ENCODE results near the gene CLCN1.

Gene CLCN1

DNA sequence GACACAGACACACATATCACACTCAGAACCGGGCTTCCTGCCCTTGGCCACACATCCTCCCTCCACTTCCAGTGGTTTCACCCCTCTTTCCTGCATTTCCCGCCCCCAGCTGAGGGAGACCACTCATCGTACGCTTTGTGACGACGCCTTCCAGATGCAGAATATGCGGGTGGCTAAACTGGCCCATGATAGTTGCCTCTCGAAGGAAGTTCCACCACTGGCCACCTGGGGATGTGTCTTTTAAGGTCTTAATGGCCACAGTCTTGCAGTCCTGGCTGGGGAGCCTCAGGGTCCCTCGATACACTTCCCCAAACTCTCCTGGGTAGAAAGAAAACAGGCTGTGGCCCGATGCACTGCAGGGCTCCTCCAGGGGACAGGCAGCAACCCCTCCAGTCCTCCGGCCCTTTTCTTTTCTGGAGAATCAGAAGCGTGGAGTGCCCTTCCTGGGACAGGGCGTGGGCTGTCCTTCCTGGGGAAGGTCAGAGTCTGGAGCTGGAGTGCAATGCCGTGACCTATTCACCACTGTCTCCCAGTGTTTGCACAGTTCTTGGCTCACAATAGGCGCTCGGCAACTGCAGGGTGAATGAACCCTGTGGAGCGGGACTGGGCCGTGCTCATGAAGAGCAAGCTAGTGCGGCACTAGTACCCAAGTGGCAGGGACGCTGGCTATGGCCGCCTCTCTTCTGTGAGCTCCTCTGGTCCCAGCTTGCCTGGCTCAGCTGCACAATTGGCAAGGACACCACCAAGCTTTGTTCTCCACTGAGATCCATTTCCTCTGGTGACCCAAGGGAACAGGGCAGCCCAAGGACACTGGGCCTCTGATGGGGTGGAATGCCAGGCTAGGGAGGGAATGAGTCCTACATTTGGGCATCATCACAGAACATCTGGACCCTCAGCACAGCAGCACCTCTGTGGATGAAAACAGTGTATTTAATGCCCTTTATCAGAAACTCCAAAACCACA, 79.6 kb downstream of the CLCN1 start:
- H3K4me3 ChIP-seq (ENCODE audit: low read depth, low read length) = no peak overlapping the region
- TF ChIP-seq, protein P1, sequence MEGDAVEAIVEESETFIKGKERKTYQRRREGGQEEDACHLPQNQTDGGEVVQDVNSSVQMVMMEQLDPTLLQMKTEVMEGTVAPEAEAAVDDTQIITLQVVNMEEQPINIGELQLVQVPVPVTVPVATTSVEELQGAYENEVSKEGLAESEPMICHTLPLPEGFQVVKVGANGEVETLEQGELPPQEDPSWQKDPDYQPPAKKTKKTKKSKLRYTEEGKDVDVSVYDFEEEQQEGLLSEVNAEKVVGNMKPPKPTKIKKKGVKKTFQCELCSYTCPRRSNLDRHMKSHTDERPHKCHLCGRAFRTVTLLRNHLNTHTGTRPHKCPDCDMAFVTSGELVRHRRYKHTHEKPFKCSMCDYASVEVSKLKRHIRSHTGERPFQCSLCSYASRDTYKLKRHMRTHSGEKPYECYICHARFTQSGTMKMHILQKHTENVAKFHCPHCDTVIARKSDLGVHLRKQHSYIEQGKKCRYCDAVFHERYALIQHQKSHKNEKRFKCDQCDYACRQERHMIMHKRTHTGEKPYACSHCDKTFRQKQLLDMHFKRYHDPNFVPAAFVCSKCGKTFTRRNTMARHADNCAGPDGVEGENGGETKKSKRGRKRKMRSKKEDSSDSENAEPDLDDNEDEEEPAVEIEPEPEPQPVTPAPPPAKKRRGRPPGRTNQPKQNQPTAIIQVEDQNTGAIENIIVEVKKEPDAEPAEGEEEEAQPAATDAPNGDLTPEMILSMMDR (IDR thresholded peaks at IDR 0.05; ENCODE audit: borderline replicate concordance, insufficient read depth, low read depth, low read length) = 0 out of 2 replicates have a peak, but pooled peaks have one; percentile 26

DNA sequence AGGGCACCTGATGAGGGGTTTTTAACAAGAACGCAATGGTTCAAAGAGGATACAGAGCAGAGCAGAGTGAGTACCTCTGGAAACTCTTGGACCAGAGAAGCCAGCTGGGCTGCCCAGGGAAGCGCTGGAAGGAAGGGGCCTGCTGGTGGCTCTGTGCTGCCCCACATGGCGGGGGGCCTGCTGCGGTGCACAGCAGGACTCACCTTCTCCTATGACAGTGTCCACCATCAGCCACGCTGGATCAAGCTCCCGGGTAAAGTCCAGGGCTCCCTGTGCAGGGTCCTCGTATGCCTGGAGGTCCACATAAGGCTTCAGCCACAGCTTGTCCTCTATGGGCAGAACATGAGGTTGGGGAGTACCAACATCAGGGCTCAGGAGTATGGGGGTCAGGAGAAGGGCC, 80.3 kb downstream of the CLCN1 start:
- H3K4me3 ChIP-seq (ENCODE audit: low read depth, low read length) = no peak overlapping the region
- TF ChIP-seq, protein P1 (IDR thresholded peaks at IDR 0.05; ENCODE audit: borderline replicate concordance, insufficient read depth, low read depth, low read length) = no peak

DNA sequence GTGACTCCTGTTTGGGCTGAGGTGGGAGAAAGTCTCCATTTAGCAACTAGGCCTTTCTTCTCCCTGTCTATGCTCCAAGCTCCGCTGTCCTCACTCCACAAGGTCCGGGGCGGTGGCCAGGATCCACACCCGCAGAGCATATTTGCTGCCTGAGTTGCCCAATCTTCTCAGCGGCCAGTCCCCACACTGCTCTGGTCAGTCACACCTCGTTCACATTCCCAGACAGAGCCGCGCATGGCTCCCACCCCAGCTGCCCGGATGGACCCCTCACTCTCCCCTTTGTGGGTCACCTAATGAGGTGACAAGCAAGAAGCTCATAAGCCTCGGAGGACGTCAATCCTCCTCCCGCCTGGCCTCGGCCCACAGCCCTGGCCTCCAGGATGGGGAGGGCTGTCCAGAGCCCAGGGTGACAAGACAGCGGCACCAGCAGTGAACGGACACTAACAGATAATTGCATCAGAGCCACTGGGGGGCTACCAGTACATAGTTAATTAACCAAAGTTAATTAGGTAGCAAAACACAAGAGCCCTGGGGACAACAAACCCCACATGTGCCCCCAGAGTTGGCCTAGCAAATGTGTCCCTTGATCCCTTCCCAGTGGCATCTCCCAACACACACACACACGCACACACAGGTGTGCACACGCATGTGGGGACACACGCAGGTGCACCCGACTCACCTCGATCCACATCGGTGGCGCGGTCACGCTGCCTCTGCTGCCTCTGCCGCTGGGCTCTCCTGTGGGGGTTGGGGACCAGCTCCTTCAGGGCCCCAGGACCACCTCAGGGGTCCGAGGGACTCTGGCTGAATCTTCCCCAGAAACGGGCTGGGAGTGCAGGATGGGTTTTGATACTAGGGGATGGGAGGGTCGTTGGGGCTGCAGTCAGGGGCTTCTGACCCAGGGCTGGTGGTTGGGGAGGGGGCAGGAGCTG, 81.0 kb downstream of the CLCN1 start:
- no peak overlapping the region for H3K4me3 ChIP-seq (ENCODE audit: low read depth, low read length)
- TF ChIP-seq, protein P1 (IDR thresholded peaks at IDR 0.05; ENCODE audit: borderline replicate concordance, insufficient read depth, low read depth, low read length) = no peak

DNA sequence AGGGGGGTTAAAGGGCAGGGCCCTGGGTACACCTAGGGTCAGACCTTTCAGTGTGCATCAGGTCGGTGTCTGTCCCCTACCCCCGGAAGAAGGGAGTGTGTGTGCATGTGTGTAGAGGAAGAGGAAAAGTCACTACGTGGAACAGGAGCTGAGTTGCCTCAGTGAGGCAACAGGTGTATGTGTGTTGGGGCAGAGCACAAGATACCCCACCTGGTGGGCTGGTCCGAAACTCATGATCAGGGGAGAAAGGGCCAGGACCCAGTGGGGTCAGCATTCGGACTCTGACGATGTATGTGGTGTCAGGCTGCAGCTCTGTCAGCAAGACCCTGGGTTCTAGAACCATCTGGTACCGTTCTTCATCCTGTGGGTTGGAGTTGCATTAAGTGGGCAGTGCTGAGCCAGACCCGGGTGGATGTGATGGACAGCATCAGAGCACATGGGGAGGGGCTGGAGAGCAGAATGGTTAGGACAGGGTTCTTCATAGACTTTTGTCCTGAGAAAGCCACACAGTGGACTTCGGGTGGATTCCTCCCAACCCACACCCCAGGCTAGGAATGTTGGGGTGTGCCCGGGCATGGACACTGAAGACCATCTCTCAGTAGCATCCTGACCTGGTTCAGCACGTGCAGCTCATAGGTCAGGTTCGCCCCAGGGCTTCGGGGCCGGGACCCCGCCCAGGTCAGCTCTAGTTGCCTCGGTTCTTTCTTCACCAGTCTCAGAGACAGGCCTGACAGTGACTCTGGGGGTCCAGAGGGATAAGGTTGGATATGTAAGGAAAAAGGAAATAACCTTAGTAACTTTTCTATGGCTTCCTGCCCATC, 82.0 kb downstream of the CLCN1 start:
- TF ChIP-seq, protein P1 (IDR thresholded peaks at IDR 0.05; ENCODE audit: borderline replicate concordance, insufficient read depth, low read depth, low read length) = no peak
- no peak overlapping the region for H3K4me3 ChIP-seq (ENCODE audit: low read depth, low read length)

DNA sequence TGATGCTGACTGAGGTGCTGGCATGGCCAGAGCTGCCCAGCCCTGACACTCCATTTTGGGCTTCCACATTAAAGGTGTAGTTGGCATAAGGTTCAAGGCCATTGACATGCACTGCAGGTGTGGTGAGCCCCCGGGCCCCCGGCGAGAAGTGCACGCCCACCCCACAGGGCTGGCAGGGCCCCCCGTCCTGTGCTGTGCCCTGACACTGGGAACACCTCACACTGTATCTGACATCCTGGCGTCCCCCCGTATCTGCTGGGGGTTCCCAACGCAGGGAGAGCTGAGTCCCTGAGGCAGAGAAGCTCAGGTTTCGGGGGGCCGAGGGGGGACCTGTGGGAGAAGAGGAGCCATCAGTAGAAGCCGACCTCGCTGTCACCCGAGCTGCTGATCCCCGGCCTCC, 82.7 kb downstream of the CLCN1 start:
- TF ChIP-seq, protein P1 (IDR thresholded peaks at IDR 0.05; ENCODE audit: borderline replicate concordance, insufficient read depth, low read depth, low read length) = no peak

DNA sequence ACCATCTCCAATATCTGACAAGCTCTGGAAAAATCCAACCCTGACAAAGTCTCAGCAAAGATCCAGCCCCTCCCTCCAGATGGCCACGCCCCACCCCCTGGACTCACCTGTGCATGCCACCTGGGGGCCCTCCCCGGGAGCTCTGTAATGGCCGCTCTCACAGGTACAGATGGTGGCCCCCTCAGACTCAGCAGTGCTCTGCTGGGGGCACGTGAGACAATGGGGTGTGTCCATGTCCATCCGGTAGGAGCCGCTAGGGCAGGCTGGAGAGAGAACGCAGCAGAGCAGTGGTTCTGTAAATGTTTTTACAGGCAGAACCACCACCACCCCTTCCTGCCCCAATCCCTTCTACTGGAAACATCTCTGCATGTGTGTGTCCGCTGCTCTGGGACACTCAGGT, 83.2 kb downstream of the CLCN1 start:
- TF ChIP-seq, protein P1 (IDR thresholded peaks at IDR 0.05; ENCODE audit: borderline replicate concordance, insufficient read depth, low read depth, low read length) = no peak
- H3K4me3 ChIP-seq (ENCODE audit: low read depth, low read length) = no peak overlapping the region

More for the DNA sequence above, 82.7 kb downstream of the CLCN1 start:
- no peak overlapping the region for H3K4me3 ChIP-seq (ENCODE audit: low read depth, low read length)

All from GM12875 (cell line).